Muscle layer of colon (tissue), 2 donors: Measurements from ENCODE around the gene SERINC5.

ENCODE experiments used
- H3K27ac ChIP-seq: one replicate; pipeline ENCODE4 v1.7.0; 2013; ENCODE audit warnings: low read depth, mild to moderate bottlenecking, low read length, moderate library complexity
- H3K27me3 ChIP-seq, 2 donors: one replicate each; pipeline ENCODE4 v1.7.0; 2013; ENCODE audit warnings: low read length in 2 of 2, mild to moderate bottlenecking in 2 of 2; ENCODE audit not compliant: insufficient read depth in 2 of 2, control insufficient read depth in 1 of 2
- H3K36me3 ChIP-seq: one replicate; pipeline ENCODE4 v1.7.0; 2013; ENCODE audit warnings: mild to moderate bottlenecking, low read length; ENCODE audit not compliant: insufficient read depth
- H3K4me1 ChIP-seq: one replicate; pipeline ENCODE4 v1.7.0; 2013; ENCODE audit warnings: mild to moderate bottlenecking, low read length; ENCODE audit not compliant: insufficient read depth
- H3K4me3 ChIP-seq, 2 donors: one replicate each; pipeline ENCODE4 v1.7.0; 2013; ENCODE audit warnings: low read length in 2 of 2, low read depth in 1 of 2, mild to moderate bottlenecking in 1 of 2, moderate library complexity in 1 of 2
- H3K9ac ChIP-seq: one replicate; pipeline ENCODE4 v1.7.0; 2013; ENCODE audit warnings: low read length
- H3K9me3 ChIP-seq: one replicate; pipeline ENCODE4 v1.7.0; 2013; ENCODE audit warnings: mild to moderate bottlenecking, low read length
- donor health status: abdominal sarcoma.
- donor health status: Adenocarcinoma of cecum.

The SERINC5 gene

GRCh38 chr5:80182809-80183580 lies 72.9 kb downstream of the SERINC5 start:
- no peaks in the 10 kb centered on the region for H3K9me3 ChIP-seq
- peaks cover 9% of the 10 kb centered on the region for H3K4me1 ChIP-seq
- no peak overlapping the region for H3K27ac ChIP-seq
- H3K27me3 ChIP-seq = no peaks in the 10 kb centered on the region
- H3K36me3 ChIP-seq = no peaks in the 10 kb centered on the region
- H3K9ac ChIP-seq = no peak overlapping the region
- H3K4me3 ChIP-seq = no peak overlapping the region

DNA sequence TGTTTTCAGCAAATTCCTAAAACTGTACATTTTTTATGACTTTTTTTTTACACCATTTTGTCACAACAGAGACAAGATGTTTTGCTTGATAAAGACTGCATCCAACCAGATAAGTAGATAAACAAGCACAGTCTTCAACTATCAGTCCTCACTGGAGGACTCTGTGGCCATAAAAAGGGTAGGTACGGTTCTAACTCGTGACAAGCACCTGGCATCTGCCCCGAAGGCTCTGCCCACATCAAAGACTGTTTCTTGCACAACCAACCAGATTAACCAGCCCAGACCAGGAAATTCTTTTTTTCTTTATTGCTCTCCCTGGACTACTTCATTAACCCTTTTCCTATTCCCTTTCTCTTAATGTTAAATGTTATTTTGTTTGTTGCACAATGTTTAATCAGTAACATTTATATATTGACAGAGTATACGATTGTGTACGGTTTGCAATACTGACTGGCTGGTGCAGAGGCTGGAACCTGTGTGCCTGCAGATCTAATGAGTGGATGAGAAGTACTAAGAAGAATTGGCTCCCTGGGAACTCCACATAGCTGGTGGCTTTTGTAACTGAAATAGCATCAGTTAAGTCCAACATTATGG lies 74.1 kb downstream of the SERINC5 start:
- H3K36me3 ChIP-seq = peaks cover 10% of the 10 kb centered on the region
- no peaks in the 10 kb centered on the region for H3K27me3 ChIP-seq
- no peak overlapping the region for H3K9ac ChIP-seq
- peaks cover 9% of the 10 kb centered on the region for H3K4me1 ChIP-seq
- H3K9me3 ChIP-seq = no peaks in the 10 kb centered on the region
- H3K4me3 ChIP-seq = no peak overlapping the region
- no peak overlapping the region for H3K27ac ChIP-seq

DNA sequence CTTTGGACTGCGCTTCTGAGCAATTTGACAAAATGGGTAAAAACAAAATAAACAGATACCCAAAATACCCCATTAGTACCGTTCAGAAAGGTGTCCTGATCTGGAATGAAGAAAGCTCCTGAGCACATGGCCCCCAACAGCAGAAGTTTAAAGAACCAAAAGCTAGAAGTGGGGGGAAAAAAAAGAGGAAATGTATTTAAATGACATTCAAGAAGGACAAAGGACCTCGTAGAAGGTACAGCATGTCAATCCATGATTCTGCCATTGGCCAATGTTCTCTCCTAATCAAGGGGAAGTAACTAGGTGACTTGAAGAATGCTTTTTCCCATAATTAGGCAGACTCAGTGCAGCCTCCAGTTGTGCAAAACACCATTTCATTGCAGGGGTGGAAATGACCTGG lies 78.6 kb downstream of the SERINC5 start:
- H3K27me3 ChIP-seq = no peaks in the 10 kb centered on the region
- no peaks in the 10 kb centered on the region for H3K9me3 ChIP-seq
- peaks cover 17% of the 10 kb centered on the region for H3K36me3 ChIP-seq
- H3K4me3 ChIP-seq = no peak overlapping the region
- peaks cover 4% of the 10 kb centered on the region for H3K4me1 ChIP-seq
- no peak overlapping the region for H3K27ac ChIP-seq
- no peak overlapping the region for H3K9ac ChIP-seq

GRCh38 chr5:80175337-80175736 lies 80.5 kb downstream of the SERINC5 start:
- Histone ChIP-seq H3K4me1 (no peaks in the 10 kb centered on the region), H3K36me3 (peaks cover 17% of the 10 kb centered on the region), H3K9me3 (no peaks in the 10 kb centered on the region), H3K9ac (no peak overlapping the region), H3K27me3 (no peaks in the 10 kb centered on the region), H3K4me3 (no peak overlapping the region), H3K27ac (no peak overlapping the region)

- no peak overlapping the region for H3K27ac ChIP-seq
- H3K4me3 ChIP-seq = no peak overlapping the region
- peaks cover 22% of the 10 kb centered on the region for H3K36me3 ChIP-seq
Observed at GRCh38 chr5:80174790-80175189, 81.1 kb downstream of the SERINC5 start.

DNA sequence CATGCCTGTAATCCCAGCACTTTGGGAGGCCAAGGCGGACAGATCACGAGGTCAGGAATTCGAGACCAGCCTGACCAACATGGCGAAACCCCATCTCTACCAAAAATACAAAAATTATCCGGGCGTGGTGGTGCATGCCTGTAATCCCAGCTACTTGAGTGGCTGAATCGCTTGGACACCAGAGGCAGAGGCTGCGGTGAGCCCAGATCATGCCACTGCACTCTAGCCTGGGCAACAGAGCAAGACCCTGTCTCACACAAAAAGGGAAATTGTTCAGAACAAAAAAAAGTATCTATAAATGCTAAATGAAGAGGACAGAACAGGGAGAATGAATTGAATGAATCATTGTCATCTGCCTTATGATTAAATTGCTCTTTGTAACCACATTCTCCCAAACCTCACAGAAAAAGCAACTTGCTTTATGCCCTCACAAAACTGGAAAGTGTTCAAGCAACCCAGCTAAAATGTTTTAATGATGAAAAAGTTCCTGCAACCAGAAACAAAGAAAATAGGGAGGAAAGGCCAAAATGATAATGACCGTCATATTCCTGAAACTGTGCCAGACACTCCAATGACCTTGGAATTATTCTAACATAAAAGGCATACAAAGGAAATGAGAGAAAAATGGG lies 83.7 kb downstream of the SERINC5 start:
- no peak overlapping the region for H3K4me3 ChIP-seq
- no peak overlapping the region for H3K27ac ChIP-seq
- H3K9ac ChIP-seq = no peak overlapping the region
- H3K9me3 ChIP-seq = no peaks in the 10 kb centered on the region
- H3K27me3 ChIP-seq = no peaks in the 10 kb centered on the region
- no peaks in the 10 kb centered on the region for H3K4me1 ChIP-seq
- H3K36me3 ChIP-seq = peaks cover 32% of the 10 kb centered on the region

More at GRCh38 chr5:80174790-80175189, 81.1 kb downstream of the SERINC5 start:
- Histone ChIP-seq H3K27me3 (no peaks in the 10 kb centered on the region), H3K9me3 (no peaks in the 10 kb centered on the region), H3K9ac (no peak overlapping the region), H3K4me1 (no peaks in the 10 kb centered on the region)

- Histone ChIP-seq H3K27me3 (no peaks in the 10 kb centered on the region), H3K27ac (no peak overlapping the region), H3K4me1 (peaks cover 6% of the 10 kb centered on the region), H3K36me3 (peaks cover 25% of the 10 kb centered on the region), H3K4me3 (no peak overlapping the region), H3K9ac (no peak overlapping the region), H3K9me3 (no peaks in the 10 kb centered on the region)
Observed at GRCh38 chr5:80170117-80170535, 85.7 kb downstream of the SERINC5 start.

- Histone ChIP-seq H3K4me3 (no peak overlapping the region), H3K27me3 (no peaks in the 10 kb centered on the region), H3K9ac (no peak overlapping the region), H3K36me3 (peaks cover 21% of the 10 kb centered on the region), H3K9me3 (no peaks in the 10 kb centered on the region), H3K4me1 (peaks cover 10% of the 10 kb centered on the region), H3K27ac (no peak overlapping the region)
Observed at GRCh38 chr5:80168388-80169028, 87.3 kb downstream of the SERINC5 start.

DNA sequence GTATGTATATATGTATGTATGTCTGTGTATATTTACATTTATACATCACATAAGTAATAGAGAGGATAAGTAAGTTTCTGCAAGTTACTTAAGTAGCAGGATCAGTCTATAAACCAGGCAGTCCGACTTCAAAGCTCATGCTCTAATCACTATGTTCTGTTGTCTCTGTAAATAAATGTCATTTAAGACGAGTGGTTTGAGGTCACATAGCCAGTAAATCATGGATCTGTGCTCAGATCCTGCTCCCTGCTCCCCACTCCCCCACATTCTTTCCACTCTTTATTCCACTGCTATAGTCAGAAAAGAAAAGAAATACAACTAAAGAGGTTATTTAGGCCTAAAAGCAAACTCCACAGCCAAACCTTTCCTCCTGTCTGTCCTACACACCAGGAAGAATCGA lies 90.4 kb downstream of the SERINC5 start:
- no peak overlapping the region for H3K9ac ChIP-seq
- no peaks in the 10 kb centered on the region for H3K9me3 ChIP-seq
- no peak overlapping the region for H3K27ac ChIP-seq
- H3K4me1 ChIP-seq = peaks cover 10% of the 10 kb centered on the region
- peaks cover 27% of the 10 kb centered on the region for H3K36me3 ChIP-seq
- H3K27me3 ChIP-seq = no peaks in the 10 kb centered on the region
- H3K4me3 ChIP-seq = no peak overlapping the region

- no peaks in the 10 kb centered on the region for H3K27me3 ChIP-seq
- no peak overlapping the region for H3K9ac ChIP-seq
- no peaks in the 10 kb centered on the region for H3K9me3 ChIP-seq
- H3K27ac ChIP-seq = no peak overlapping the region
- peaks cover 10% of the 10 kb centered on the region for H3K4me1 ChIP-seq
- H3K36me3 ChIP-seq = peaks cover 7% of the 10 kb centered on the region
- no peak overlapping the region for H3K4me3 ChIP-seq
Observed at GRCh38 chr5:80161165-80161564, 94.7 kb downstream of the SERINC5 start.

DNA sequence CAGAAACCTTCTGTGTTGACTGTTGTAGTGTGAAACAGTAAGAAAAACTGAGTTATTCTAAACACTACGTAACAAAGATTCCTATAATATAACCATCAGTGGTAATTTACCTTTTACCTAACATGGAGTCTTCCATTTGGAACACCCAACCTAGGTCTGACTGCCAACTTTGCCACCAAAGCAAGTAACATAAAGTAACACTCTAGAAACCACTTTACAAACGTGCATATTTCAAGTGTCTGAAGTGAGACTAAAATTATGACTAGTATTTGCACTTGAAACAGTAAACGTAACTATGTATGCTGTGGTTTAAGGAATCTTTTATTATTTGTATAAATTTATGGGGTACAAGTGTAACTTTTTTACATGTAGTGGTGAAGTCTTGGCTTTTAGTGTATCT lies 95.6 kb downstream of the SERINC5 start:
- no peaks in the 10 kb centered on the region for H3K9me3 ChIP-seq
- H3K4me1 ChIP-seq = peaks cover 5% of the 10 kb centered on the region
- H3K4me3 ChIP-seq = no peak overlapping the region
- H3K27me3 ChIP-seq = no peaks in the 10 kb centered on the region
- H3K9ac ChIP-seq = no peak overlapping the region
- no peak overlapping the region for H3K27ac ChIP-seq
- H3K36me3 ChIP-seq = peaks cover 7% of the 10 kb centered on the region
